Measurements from ENCODE around the gene PCNX1.
A peak's percentile ranks its signal among the peaks of the same experiment; 100 is the strongest.

Gene PCNX1

DNA sequence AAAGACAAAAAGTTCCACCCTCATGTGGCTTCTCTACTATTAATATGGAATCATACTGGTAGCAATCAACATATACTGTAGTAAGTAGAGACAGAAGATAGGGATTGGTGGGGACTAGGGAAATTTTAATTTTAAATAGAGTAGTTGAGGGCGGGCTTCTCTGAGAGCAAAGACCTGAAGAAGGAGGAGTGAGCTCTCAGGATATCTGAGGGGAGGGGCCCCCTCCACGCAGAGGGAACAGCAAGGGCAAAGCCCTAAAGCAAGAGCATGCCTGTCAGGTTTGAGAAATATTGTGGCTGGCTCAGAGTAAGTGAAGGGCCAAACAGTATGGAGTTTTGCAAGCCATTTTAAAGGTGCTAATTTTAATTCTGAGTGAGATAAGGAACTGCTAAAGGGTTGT lies 64.3 kb downstream of the PCNX1 start:
- TF ChIP-seq, protein P1, sequence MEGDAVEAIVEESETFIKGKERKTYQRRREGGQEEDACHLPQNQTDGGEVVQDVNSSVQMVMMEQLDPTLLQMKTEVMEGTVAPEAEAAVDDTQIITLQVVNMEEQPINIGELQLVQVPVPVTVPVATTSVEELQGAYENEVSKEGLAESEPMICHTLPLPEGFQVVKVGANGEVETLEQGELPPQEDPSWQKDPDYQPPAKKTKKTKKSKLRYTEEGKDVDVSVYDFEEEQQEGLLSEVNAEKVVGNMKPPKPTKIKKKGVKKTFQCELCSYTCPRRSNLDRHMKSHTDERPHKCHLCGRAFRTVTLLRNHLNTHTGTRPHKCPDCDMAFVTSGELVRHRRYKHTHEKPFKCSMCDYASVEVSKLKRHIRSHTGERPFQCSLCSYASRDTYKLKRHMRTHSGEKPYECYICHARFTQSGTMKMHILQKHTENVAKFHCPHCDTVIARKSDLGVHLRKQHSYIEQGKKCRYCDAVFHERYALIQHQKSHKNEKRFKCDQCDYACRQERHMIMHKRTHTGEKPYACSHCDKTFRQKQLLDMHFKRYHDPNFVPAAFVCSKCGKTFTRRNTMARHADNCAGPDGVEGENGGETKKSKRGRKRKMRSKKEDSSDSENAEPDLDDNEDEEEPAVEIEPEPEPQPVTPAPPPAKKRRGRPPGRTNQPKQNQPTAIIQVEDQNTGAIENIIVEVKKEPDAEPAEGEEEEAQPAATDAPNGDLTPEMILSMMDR (IDR thresholded peaks at IDR 0.05; ENCODE audit: low read depth, low read length) = no peak

DNA sequence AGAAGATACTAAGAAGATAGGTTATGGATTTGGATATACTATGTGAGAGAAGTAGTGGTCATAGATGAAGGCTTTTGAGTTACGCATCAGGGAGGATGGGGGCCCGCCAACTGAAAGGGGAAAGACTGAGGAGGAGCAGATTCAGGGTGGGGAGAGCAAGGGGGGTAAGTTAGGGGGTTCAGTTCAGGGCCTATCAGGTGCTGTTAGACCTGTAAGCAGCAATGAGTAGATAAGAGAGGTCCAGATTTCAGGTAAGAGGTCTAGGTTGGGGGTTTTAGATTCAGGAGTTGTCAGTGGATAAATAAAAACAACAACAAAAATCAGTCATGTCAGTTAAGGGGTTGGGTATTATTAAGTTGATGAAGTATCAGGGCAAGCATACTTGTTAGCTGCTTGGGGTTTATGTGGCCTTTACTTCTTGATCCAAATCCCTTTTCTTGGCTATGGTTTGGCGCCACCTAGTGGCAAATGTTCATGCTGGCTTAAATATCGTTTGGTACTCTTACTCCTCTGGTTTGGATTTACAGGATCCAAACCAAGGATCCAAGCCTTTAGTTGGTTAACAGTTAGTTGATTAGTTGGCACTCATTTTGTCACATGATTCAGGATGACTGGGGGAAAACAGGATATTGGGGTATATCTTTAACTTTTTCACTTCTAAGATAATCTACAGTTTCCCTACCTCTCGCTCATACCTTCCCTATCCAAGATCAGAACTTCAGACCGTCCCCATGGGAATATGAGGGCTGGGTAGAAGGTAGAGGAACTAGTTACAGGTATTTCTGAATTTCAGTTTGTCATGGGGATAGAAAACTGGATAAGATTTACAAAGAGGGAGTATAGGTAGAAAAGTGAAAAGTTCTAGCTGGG lies 65.1 kb downstream of the PCNX1 start:
- no peak overlapping the region for H3K4me3 ChIP-seq (ENCODE audit: low read depth, low read length)
- TF ChIP-seq, protein P1 (IDR thresholded peaks at IDR 0.05; ENCODE audit: low read depth, low read length) = peak; percentile 63

More for the DNA sequence above, 64.3 kb downstream of the PCNX1 start:
- no peak overlapping the region for H3K4me3 ChIP-seq (ENCODE audit: low read depth, low read length)

DNA sequence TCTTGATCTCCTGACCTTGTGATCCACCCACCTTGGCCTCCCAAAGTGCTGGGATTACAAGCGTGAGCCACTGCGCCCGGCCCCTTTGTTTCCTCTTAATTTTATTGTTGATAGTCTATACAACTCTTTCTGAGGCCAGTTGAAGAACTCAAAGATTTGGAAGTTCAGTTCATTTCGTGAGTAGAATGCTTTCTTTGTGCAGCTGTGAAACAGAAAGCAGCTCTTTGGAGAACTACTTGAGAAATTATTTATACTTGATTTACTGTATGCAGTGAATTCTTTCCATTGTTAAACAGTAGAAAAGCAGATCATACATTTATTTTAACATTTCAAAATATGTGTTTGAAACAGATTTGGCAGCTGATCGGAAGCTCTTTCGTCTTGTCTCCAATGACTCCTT lies 69.3 kb downstream of the PCNX1 start:
- TF ChIP-seq, protein P1 (IDR thresholded peaks at IDR 0.05; ENCODE audit: low read depth, low read length) = no peak
- no peak overlapping the region for H3K4me3 ChIP-seq (ENCODE audit: low read depth, low read length)

DNA sequence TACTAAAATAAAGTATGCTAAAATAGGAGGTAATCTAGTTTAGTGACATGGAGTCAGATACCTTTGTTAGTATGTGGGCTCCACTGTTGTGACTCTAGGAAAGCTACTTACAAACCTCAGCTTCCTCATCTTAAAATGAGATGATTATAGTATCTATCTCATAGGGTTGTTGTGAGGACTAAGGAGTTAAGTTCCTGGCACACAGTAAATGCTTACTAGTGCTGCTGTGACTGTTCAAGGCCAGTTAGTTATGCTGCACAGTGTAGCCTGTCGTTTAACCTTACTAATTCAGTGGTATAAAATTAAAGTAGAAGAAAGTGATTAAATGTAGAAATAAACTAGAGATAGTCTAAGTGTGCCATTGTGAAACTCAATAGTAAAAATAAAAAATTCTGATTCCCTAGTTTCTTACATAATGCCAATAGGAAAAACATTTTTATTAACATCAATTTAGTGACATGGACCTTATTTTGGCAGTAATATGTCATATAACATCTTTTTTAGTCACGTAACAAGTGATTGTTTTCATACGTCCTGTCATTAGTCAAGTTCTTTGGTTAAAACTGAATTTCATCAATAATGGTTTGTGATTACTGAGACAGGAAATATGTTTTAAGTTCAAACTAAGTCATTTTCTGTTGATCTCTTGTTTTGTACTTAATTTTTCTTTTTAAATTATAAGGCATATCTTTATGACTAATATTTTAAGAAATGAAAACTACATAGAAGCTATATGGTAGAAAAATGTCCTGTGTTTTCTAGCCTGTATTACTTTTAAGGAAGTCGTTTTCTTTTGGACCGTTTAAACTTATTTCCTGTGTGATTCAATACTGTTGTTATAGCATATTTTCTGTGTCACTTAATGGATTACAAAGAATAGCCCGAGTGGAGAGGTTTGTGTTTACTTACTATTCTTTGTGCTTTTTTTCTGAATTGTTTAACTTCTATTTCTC lies 74.0 kb downstream of the PCNX1 start:
- TF ChIP-seq, protein P1 (IDR thresholded peaks at IDR 0.05; ENCODE audit: low read depth, low read length) = no peak
- no peak overlapping the region for H3K4me3 ChIP-seq (ENCODE audit: low read depth, low read length)

DNA sequence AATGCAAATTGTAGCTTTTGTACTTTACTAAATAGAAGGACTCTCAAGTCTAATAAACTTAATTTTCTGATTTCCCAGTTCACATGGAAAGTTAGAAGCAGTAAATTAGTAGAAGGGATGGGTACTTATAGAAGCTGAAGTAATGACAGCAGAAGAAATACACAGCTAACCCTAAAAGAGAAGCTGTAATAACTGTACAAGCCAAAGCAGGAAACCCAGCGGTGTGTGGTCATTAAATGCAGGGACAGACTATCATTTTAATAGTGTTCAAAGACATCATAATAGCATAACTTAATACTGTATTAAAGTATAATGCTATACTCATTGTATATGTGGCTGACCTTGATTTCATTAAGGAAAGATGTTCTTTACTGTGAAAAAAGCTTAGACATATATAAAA lies 74.9 kb downstream of the PCNX1 start:
- TF ChIP-seq, protein P1 (IDR thresholded peaks at IDR 0.05; ENCODE audit: low read depth, low read length) = no peak
- H3K4me3 ChIP-seq (ENCODE audit: low read depth, low read length) = no peak overlapping the region

DNA sequence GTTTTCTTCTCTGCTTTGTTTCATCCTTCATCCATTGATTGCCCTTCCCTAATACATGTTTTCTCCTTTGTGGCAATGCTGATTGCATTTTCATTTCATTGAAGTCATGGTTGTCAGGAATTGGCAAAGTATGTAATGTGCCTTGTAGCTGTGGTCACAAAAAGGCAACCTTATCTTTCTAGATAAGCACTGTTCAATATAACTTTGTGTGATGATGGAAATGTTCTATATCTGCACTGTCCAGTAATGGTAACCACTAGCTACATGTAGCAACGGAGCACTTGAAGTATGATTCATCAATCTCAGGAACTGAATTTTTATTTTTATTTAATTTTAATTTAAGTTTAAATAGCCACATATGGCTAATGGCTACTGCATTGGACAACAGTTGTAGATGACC lies 79.8 kb downstream of the PCNX1 start:
- H3K4me3 ChIP-seq (ENCODE audit: low read depth, low read length) = no peak overlapping the region
- TF ChIP-seq, protein P1 (IDR thresholded peaks at IDR 0.05; ENCODE audit: low read depth, low read length) = no peak
